Caki2 (cell line): Measurements from ENCODE around the gene ZNF865. TPM values are rescaled to one million over a fixed set of nuclear protein-coding genes. Genes with fewer than 3 reads are reported as not detected.

ENCODE experiments used
- DNase-seq: peaks from one replicate; pipeline ENCODE4 v3.0.0-alpha.2; 2015; ENCODE audit warnings: low read depth
- in situ Hi-C: cut with HindIII; loops from 2 replicates; pipeline ENCODE4 v1.10.0; 2016; ENCODE audit warnings: low sequenced_read_pairs, low pct_unique_long_range_greater_than_20kb, mixed read lengths
- total RNA-seq: library from RNA; depleted of rRNA; stranded (reverse); fragments of >200 nt; shearing (Covaris generic); gene quantifications from 2 replicates; pipeline ENCODE4 v1.2.3, GENCODE V29; 2014; ENCODE audit warnings: low replicate concordance

The ZNF865 gene
- total RNA-seq, 1 experiment from 2014 or later = 1.7 TPM

- DNase-seq = no peak
- in situ Hi-C loops = no loop called here
Measured at GRCh38 chr19:55618426-55618825, 13.0 kb downstream of the ZNF865 start.

GRCh38 chr19:55619286-55619685, 13.8 kb downstream of the ZNF865 start:
- DNase-seq = no peak
- in situ Hi-C loops = no loop called here

GRCh38 chr19:55620410-55621204, 15.2 kb downstream of the ZNF865 start:
- in situ Hi-C loops = loop anchor here (10.0 kb wide), 1 partner anchor 446 kb away; no protein-coding TSS in a partner anchor
- no peak for DNase-seq

GRCh38 chr19:55621205-55621672, 15.8 kb downstream of the ZNF865 start:
- in situ Hi-C loops = loop anchor here (10.0 kb wide), 1 partner anchor 446 kb away; no protein-coding TSS in a partner anchor
- no peak for DNase-seq

- in situ Hi-C loops = loop anchor here (10.0 kb wide), 1 partner anchor 447 kb away; no protein-coding TSS in a partner anchor
- no peak for DNase-seq
Measured at GRCh38 chr19:55621673-55622231, 16.3 kb downstream of the ZNF865 start.

- in situ Hi-C loops = loop anchor here (10.0 kb wide), 1 partner anchor 448 kb away; no protein-coding TSS in a partner anchor
- DNase-seq = no peak
Measured at GRCh38 chr19:55622242-55622969, 17.0 kb downstream of the ZNF865 start.

- in situ Hi-C loops = loop anchor here (10.0 kb wide), 1 partner anchor 448 kb away; no protein-coding TSS in a partner anchor
- no peak for DNase-seq
Measured at GRCh38 chr19:55623130-55623529, 17.7 kb downstream of the ZNF865 start.

- no peak for DNase-seq
- in situ Hi-C loops = loop anchor here (10.0 kb wide), 1 partner anchor 449 kb away; no protein-coding TSS in a partner anchor
Measured at GRCh38 chr19:55623561-55623960, 18.1 kb downstream of the ZNF865 start.

- DNase-seq = peak; percentile 82
- in situ Hi-C loops = loop anchor here (10.0 kb wide), 1 partner anchor 450 kb away; no protein-coding TSS in a partner anchor
Measured at GRCh38 chr19:55624109-55625003, 18.9 kb downstream of the ZNF865 start, which contains the start of gene ZNF784. ZNF784 (minus strand) TSS chr19:55624566; CDS start chr19:55624561, 5 bp downstream.

GRCh38 chr19:55625004-55625326, 19.5 kb downstream of the ZNF865 start:
- in situ Hi-C loops = loop anchor here (10.0 kb wide), 1 partner anchor 450 kb away; no protein-coding TSS in a partner anchor
- no peak for DNase-seq

GRCh38 chr19:55626350-55626749, 20.9 kb downstream of the ZNF865 start:
- DNase-seq = no peak
- in situ Hi-C loops = loop anchor here (10.0 kb wide), 1 partner anchor 452 kb away; no protein-coding TSS in a partner anchor

GRCh38 chr19:55632463-55632834, 27.0 kb downstream of the ZNF865 start:
- in situ Hi-C loops = no loop called here
- DNase-seq = peak; percentile 84

- in situ Hi-C loops = no loop called here
- DNase-seq = no peak
Measured at GRCh38 chr19:55633861-55634260, 28.4 kb downstream of the ZNF865 start.

GRCh38 chr19:55635334-55635717, 29.9 kb downstream of the ZNF865 start:
- no peak for DNase-seq
- in situ Hi-C loops = no loop called here

- no peak for DNase-seq
- in situ Hi-C loops = no loop called here
Measured at GRCh38 chr19:55635856-55636440, 30.5 kb downstream of the ZNF865 start.

- DNase-seq = no peak
- in situ Hi-C loops = no loop called here
Measured at GRCh38 chr19:55636723-55637122, 31.3 kb downstream of the ZNF865 start.

GRCh38 chr19:55637534-55637933, 32.1 kb downstream of the ZNF865 start:
- in situ Hi-C loops = no loop called here

More at GRCh38 chr19:55637534-55637933, 32.1 kb downstream of the ZNF865 start:
- no peak for DNase-seq
